Coronary artery (tissue), 2 donors: Measurements from ENCODE around the gene MUCL3.
"Not testable (repeated sequence)": the region's sequence is repeated elsewhere in the genome, so short reads cannot be mapped to it uniquely, and the experiment has no call there.

ENCODE experiments used
- DNase-seq: peaks from one replicate; pipeline ENCODE4 v3.0.0-alpha.2; 2017; ENCODE audit warnings: low spot score
- H3K27ac ChIP-seq, 2 donors: fragments of 200-600 bp; sonication (generic); one replicate each; pipeline ENCODE4 v1.5.1; 2016 to 2019
- H3K4me3 ChIP-seq: fragments of 200-600 bp; sonication (generic); 2 replicates; pipeline ENCODE4 v1.5.1; 2016; ENCODE audit warnings: mild to moderate bottlenecking, moderate library complexity
- CTCF ChIP-seq: fragments of 200-600 bp; sonication (generic); IDR thresholded peaks from one replicate; pipeline ENCODE4 v1.5.1; 2019; ENCODE audit warnings: antibody characterized with exemption

MUCL3 gene

GRCh38 chr6:30998785-30999184 is 58.0 kb downstream of the MUCL3 start:
- H3K27ac ChIP-seq, result no peak overlapping the region
- no peak for DNase-seq
- H3K4me3 ChIP-seq, result no peak overlapping the region
- TF ChIP-seq CTCF, result no peak

- not testable (repeated sequence) for H3K27ac ChIP-seq, DNase-seq
Measured at GRCh38 chr6:31000067-31000860, 59.5 kb downstream of the MUCL3 start.

GRCh38 chr6:31001281-31001888 is 60.6 kb downstream of the MUCL3 start:
- H3K4me3 ChIP-seq, result no peak overlapping the region
- H3K27ac ChIP-seq, result no peak overlapping the region
- TF ChIP-seq CTCF, result no peak
- no peak for DNase-seq

More at GRCh38 chr6:31000067-31000860, 59.5 kb downstream of the MUCL3 start:
- not testable (repeated sequence) for H3K4me3 ChIP-seq

- no peak for DNase-seq
- no peak for TF ChIP-seq CTCF
- Histone ChIP-seq H3K27ac (no peak overlapping the region), H3K4me3 (no peak overlapping the region)
Measured at GRCh38 chr6:31002471-31002870, 61.7 kb downstream of the MUCL3 start.
